GM21381 (cell line): ENCODE measurements around the gene HHAT.

Source experiments
- ATAC-seq: cut with Tn5 transposase; IDR thresholded peaks from one replicate; pipeline ENCODE4 v1.9.1; 2021; ENCODE audit warnings: mild to moderate bottlenecking, moderate library complexity; ENCODE audit not compliant: unreplicated experiment

HHAT gene

GRCh38 chr1:210586771-210587170, 258.1 kb downstream of the HHAT start:
- ATAC-seq: no peak

- ATAC-seq: no peak
Observed at GRCh38 chr1:210587566-210587965, 258.9 kb downstream of the HHAT start.

- no peak for ATAC-seq
Observed at GRCh38 chr1:210588357-210588756, 259.7 kb downstream of the HHAT start.

GRCh38 chr1:210588946-210589345, 260.2 kb downstream of the HHAT start:
- ATAC-seq: no peak

- no peak for ATAC-seq
Observed at GRCh38 chr1:210591214-210591613, 262.5 kb downstream of the HHAT start.

GRCh38 chr1:210594605-210595004, 265.9 kb downstream of the HHAT start:
- no peak for ATAC-seq

GRCh38 chr1:210596641-210597040, 267.9 kb downstream of the HHAT start:
- ATAC-seq: no peak

- ATAC-seq: peak; percentile 72
Observed at GRCh38 chr1:210597555-210598134, 268.9 kb downstream of the HHAT start.

GRCh38 chr1:210598135-210598652, 269.5 kb downstream of the HHAT start:
- peak; percentile 18 for ATAC-seq

- ATAC-seq: no peak
Observed at GRCh38 chr1:210600421-210601159, 271.9 kb downstream of the HHAT start.

- no peak for ATAC-seq
Observed at GRCh38 chr1:210603123-210603522, 274.4 kb downstream of the HHAT start.

- no peak for ATAC-seq
Observed at GRCh38 chr1:210605099-210605498, 276.4 kb downstream of the HHAT start.

GRCh38 chr1:210607361-210607760, 278.7 kb downstream of the HHAT start:
- no peak for ATAC-seq

GRCh38 chr1:210608767-210609166, 280.1 kb downstream of the HHAT start:
- ATAC-seq: no peak

- no peak for ATAC-seq
Observed at GRCh38 chr1:210616356-210616755, 287.7 kb downstream of the HHAT start.

- ATAC-seq: no peak
Observed at GRCh38 chr1:210617293-210617692, 288.6 kb downstream of the HHAT start.

GRCh38 chr1:210618369-210618768, 289.7 kb downstream of the HHAT start:
- ATAC-seq: no peak

GRCh38 chr1:210620867-210621488, 292.3 kb downstream of the HHAT start:
- no peak for ATAC-seq

GRCh38 chr1:210621712-210622111, 293.0 kb downstream of the HHAT start:
- ATAC-seq: no peak

- ATAC-seq: no peak
Observed at GRCh38 chr1:210624722-210625121, 296.0 kb downstream of the HHAT start.

GRCh38 chr1:210625715-210626114, 297.0 kb downstream of the HHAT start:
- no peak for ATAC-seq

- no peak for ATAC-seq
Observed at GRCh38 chr1:210626341-210626740, 297.6 kb downstream of the HHAT start.
